Type B pancreatic cell (in vitro differentiated cells): Measurements from ENCODE around the gene SMAD9. TPM values are rescaled to one million over a fixed set of nuclear protein-coding genes. Genes with fewer than 3 reads are reported as not detected.

Experiments
- total RNA-seq: library from RNA; stranded (reverse); gene quantifications from 2 replicates; pipeline ENCODE4 v1.2.1, GENCODE V29; 2021; ENCODE audit warnings: low replicate concordance

Gene SMAD9
- total RNA-seq, 1 donor from 2014 or later, result 19.7 TPM

Other genes starting within 250 kb of the SMAD9 start
- gene SERTM1, start 246.2 kb downstream of the SMAD9 start, total RNA-seq, result 0.62 and 6.5 TPM in 2 replicates
- gene RFXAP, start 101.0 kb downstream of the SMAD9 start, total RNA-seq, result 7.8 and 10.5 TPM in 2 replicates
- gene ALG5, start 79.1 kb upstream of the SMAD9 start, total RNA-seq, result 36.2 and 37.7 TPM in 2 replicates
- gene EXOSC8, start 80.5 kb upstream of the SMAD9 start, total RNA-seq, result 55.7 and 64.7 TPM in 2 replicates
- 69.9 and 91.0 TPM in 2 replicates for gene SUPT20H, start 139.4 kb upstream of the SMAD9 start, total RNA-seq
- not detected in 2 replicates for gene CSNK1A1L, start 185.4 kb upstream of the SMAD9 start, total RNA-seq